GM12878 (cell line): ENCODE data around the gene C2orf74. TPM values are rescaled to one million over a fixed set of nuclear protein-coding genes. Genes with fewer than 3 reads are reported as not detected.

Source experiments
- ATAC-seq: fragments of 200-7000 bp; cut with Tn5 transposase; 3 replicates; pipeline ENCODE4 v1.9.1; 2020; ENCODE audit warnings: mild to moderate bottlenecking, moderate library complexity
- BruUV-seq: library from RNA; stranded (reverse); fragments of 400-500 nt; replicated peaks from 2 replicates; lab custom pipeline; 2021; lab: Mats Ljungman, UMichigan
- CTCF ChIA-PET: fragments of 300-600 bp; sonication (Branson Sonifier 250); formaldehyde crosslinking; extraction: SDS; loops from one replicate; lab custom pipeline; 2021; ENCODE audit warnings: inconsistent platforms; lab: Yijun Ruan, JAX
- POLR2A ChIA-PET: fragments of 350-600 bp; formaldehyde crosslinking; extraction: SDS; loops from one replicate; lab custom pipeline; 2021; ENCODE audit warnings: inconsistent platforms; lab: Charles Lee
- RAD21 ChIA-PET: fragments of 300-600 bp; sonication (Branson Sonifier 250); formaldehyde crosslinking; loops from one replicate; lab custom pipeline; 2023; ENCODE audit warnings: antibody characterized with exemption; ENCODE audit not compliant: unreplicated experiment; lab: Charles Lee
- SMC1A ChIA-PET: fragments of 300-600 bp; sonication (Branson Sonifier 250); formaldehyde crosslinking; loops from one replicate; lab custom pipeline; 2023; ENCODE audit not compliant: unreplicated experiment, uncharacterized antibody; lab: Charles Lee
- DNase-seq: peaks from one replicate; pipeline ENCODE4 v3.0.0-alpha.2; 2011; ENCODE audit warnings: low read depth, low spot score
- FAIRE-seq: peaks from 3 replicates; lab custom pipeline; 2011; peaks lifted over from hg19 to GRCh38; lab: Jason Lieb, UNC
- H2AFZ ChIP-seq: 2 replicates; pipeline ENCODE4 v1.6.0; 2011; ENCODE audit warnings: low read depth, low read length, control low read depth; ENCODE audit not compliant: control insufficient read depth
- H3K27ac ChIP-seq: 2 replicates; pipeline ENCODE4 v1.5.1; 2011; ENCODE audit warnings: control low read depth; ENCODE audit not compliant: control insufficient read depth, insufficient read depth
- H3K27me3 ChIP-seq, 2 experiments: replicated peaks in 1 of 2; 2 replicates each; pipeline versions ENCODE4 v1.6.0 to v1.6.1; 2011; ENCODE audit warnings: low read length in 1 of 2; ENCODE audit not compliant: control insufficient read depth in 2 of 2, insufficient read depth in 2 of 2
- H3K36me3 ChIP-seq, 2 experiments: 2 replicates each; pipeline ENCODE4 v1.5.1; 2011; ENCODE audit warnings: low read length in 1 of 2; ENCODE audit not compliant: control insufficient read depth in 2 of 2, insufficient read depth in 2 of 2
- H3K4me1 ChIP-seq: 2 replicates; pipeline ENCODE4 v1.6.1; 2011; ENCODE audit warnings: mild to moderate bottlenecking, low read length, moderate library complexity, mixed read lengths; ENCODE audit not compliant: control insufficient read depth, insufficient read depth
- H3K4me2 ChIP-seq: 2 replicates; pipeline ENCODE4 v1.6.0; 2011; ENCODE audit warnings: control low read depth; ENCODE audit not compliant: control insufficient read depth, insufficient read depth
- H3K4me3 ChIP-seq: fragments of 200-600 bp; sonication (generic); 2 replicates; pipeline ENCODE4 v1.5.1; 2016
- H3K79me2 ChIP-seq: 2 replicates; pipeline ENCODE4 v1.6.0; 2011; ENCODE audit warnings: low read length; ENCODE audit not compliant: control insufficient read depth, insufficient read depth
- H3K9ac ChIP-seq: 2 replicates; pipeline ENCODE4 v1.8.0; 2011; ENCODE audit warnings: low read length, control low read depth, mixed read lengths; ENCODE audit not compliant: control insufficient read depth, insufficient read depth
- H3K9me3 ChIP-seq: replicated peaks from 3 replicates; pipeline ENCODE4 v1.5.1; 2011; ENCODE audit warnings: mild to moderate bottlenecking, low read length; ENCODE audit not compliant: control insufficient read depth, insufficient read depth
- H4K20me1 ChIP-seq: 2 replicates; pipeline ENCODE4 v1.6.0; 2011; ENCODE audit not compliant: control insufficient read depth, insufficient read depth
- BACH1 ChIP-seq: fragments of 450-650 bp; IDR thresholded peaks from 2 replicates; pipeline ENCODE4 v1.6.1; 2017; ENCODE audit warnings: mild to moderate bottlenecking, borderline replicate concordance
- BCL11A ChIP-seq: IDR thresholded peaks from 2 replicates; pipeline ENCODE4 v1.6.1; 2011; ENCODE audit warnings: low read depth, low read length
- ESRRA ChIP-seq: IDR thresholded peaks from 2 replicates; pipeline ENCODE4 v1.6.1; 2012; ENCODE audit warnings: mild to moderate bottlenecking, low read length, improper control_type of control experiment
- HDAC6 ChIP-seq: fragments of 200-600 bp; sonication (generic); IDR thresholded peaks from one replicate; pipeline ENCODE4 v1.8.0; 2017; ENCODE audit warnings: antibody characterized with exemption; ENCODE audit not compliant: unreplicated experiment
- IRF4 ChIP-seq: IDR thresholded peaks from 2 replicates; pipeline ENCODE4 v1.6.1; 2011; ENCODE audit warnings: low read depth, low read length
- MEF2B ChIP-seq: fragments of 450-650 bp; IDR thresholded peaks from 2 replicates; pipeline ENCODE4 v1.6.1; 2018; ENCODE audit warnings: mild to moderate bottlenecking, moderate library complexity; ENCODE audit not compliant: partially characterized antibody, poor library complexity, severe bottlenecking
- MTA3 ChIP-seq: IDR thresholded peaks from 2 replicates; pipeline ENCODE4 v1.6.1; 2012; ENCODE audit warnings: low read length, inconsistent platforms, borderline replicate concordance
- NFYA ChIP-seq: IDR thresholded peaks from 2 replicates; pipeline ENCODE4 v1.6.1; 2011; ENCODE audit warnings: low read depth, mild to moderate bottlenecking, low read length, improper control_type of control experiment, borderline replicate concordance
- POLR2A ChIP-seq: IDR thresholded peaks from 2 replicates; pipeline ENCODE4 v1.6.1; 2011; ENCODE audit warnings: low read depth, mild to moderate bottlenecking, low read length
- POLR2AphosphoS2 ChIP-seq: IDR thresholded peaks from 2 replicates; pipeline ENCODE4 v1.6.1; 2011; ENCODE audit warnings: low read depth, mild to moderate bottlenecking, low read length, improper control_type of control experiment, moderate library complexity
- POU2F2 ChIP-seq: IDR thresholded peaks from 3 replicates; pipeline ENCODE4 v1.6.1; 2011; ENCODE audit warnings: low read depth, mild to moderate bottlenecking, low read length, borderline replicate concordance
- RBBP5 ChIP-seq: fragments of 200-600 bp; sonication (generic); conservative IDR thresholded peaks from 2 replicates; pipeline ENCODE4 v1.6.1; 2016
- TBL1XR1 ChIP-seq: IDR thresholded peaks from 2 replicates; pipeline ENCODE4 v1.6.1; 2012; ENCODE audit warnings: low read depth, low read length, improper control_type of control experiment
- YY1 ChIP-seq: IDR thresholded peaks from 2 replicates; pipeline ENCODE4 v1.6.1; 2011; ENCODE audit warnings: low read depth, mild to moderate bottlenecking, low read length
- ZNF274 ChIP-seq: IDR thresholded peaks from one replicate; pipeline ENCODE4 v1.8.0; 2011; ENCODE audit not compliant: insufficient read length, insufficient read depth
- ZNF384 ChIP-seq: IDR thresholded peaks from 2 replicates; pipeline ENCODE4 v1.6.1; 2012; ENCODE audit warnings: low read depth, mild to moderate bottlenecking, low read length, improper control_type of control experiment, borderline replicate concordance
- WGBS: methylation state at CpG from one replicate; pipeline ENCODE4 v1.1.6; 2016; ENCODE audit warnings: low lambda C conversion rate; ENCODE audit not compliant: insufficient replicate concordance, insufficient coverage; ENCODE audit errors: missing lambda C conversion rate; 5-methylcytosine and 5-hydroxymethylcytosine counted together
- in situ Hi-C: fragments of 300-500 bp; cut with MboI; formaldehyde crosslinking; loops from 9 replicates; pipeline ENCODE4 v1.14.3; 2018; ENCODE audit warnings: mixed read lengths
- intact Hi-C: fragments of 100-400 bp; cut with micrococcal nuclease; formaldehyde crosslinking; loops from one replicate; pipeline ENCODE4 v1.14.2; 2022; ENCODE audit not compliant: unreplicated experiment
- polyA plus RNA-seq, 11 experiments: library from polyadenylated mRNA; depleted of rRNA in 4 of 11; unstranded in 6 of 11; stranded (reverse) in 5 of 11; fragments of >200 nt; fragmentation: Nextera tagmentation in 4 of 11; fragmentation: Illumina TruSeq in 1 of 11; extraction: Ambion mirVana in 4 of 11; extraction: Trizol in 1 of 11; gene quantifications; 1 replicate in 1 of 11; 2 replicates in 10 of 11; pipeline versions ENCODE4 v1.2.1 to v1.2.3, GENCODE V29; 2011 to 2016; ENCODE audit warnings: inconsistent platforms in 2 of 11, missing spikeins in 2 of 11, low read depth in 1 of 11
- total RNA-seq, 4 experiments: library from RNA; depleted of rRNA in 3 of 4; stranded (reverse); fragments of >200 nt in 3 of 4; fragmentation: Illumina TruSeq in 1 of 4; extraction: Trizol in 1 of 4; gene quantifications; 2 replicates each; pipeline versions ENCODE4 v1.2.1 to v1.2.3, GENCODE V29; 2013 to 2021
- TF ChIP-seq, protein P1 (sequence below): IDR thresholded peaks from 2 replicates; pipeline ENCODE4 v1.6.1; 2011; ENCODE audit warnings: mild to moderate bottlenecking, low read depth, low read length, moderate library complexity; ENCODE audit not compliant: insufficient replicate concordance
- TF ChIP-seq, protein P2 (sequence below): fragments of 450-650 bp; IDR thresholded peaks from 2 replicates; pipeline ENCODE4 v1.6.1; 2017; ENCODE audit warnings: low read depth, mild to moderate bottlenecking, moderate library complexity
- TF ChIP-seq, protein P3 (sequence below), 3 experiments: IDR thresholded peaks in 2 of 3; conservative IDR thresholded peaks in 1 of 3; 2 replicates each; pipeline ENCODE4 v1.5.1; 2011; ENCODE audit warnings: low read depth in 3 of 3, low read length in 3 of 3, mild to moderate bottlenecking in 3 of 3, control low read depth in 2 of 3, moderate library complexity in 2 of 3, inconsistent platforms in 1 of 3, mixed read lengths in 1 of 3; ENCODE audit not compliant: control insufficient read depth in 2 of 3, insufficient read depth in 1 of 3; ENCODE audit errors: extremely low read depth in 1 of 3
- TF ChIP-seq, protein P4 (sequence below): IDR thresholded peaks from 2 replicates; pipeline ENCODE4 v1.6.1; 2012; ENCODE audit warnings: low read depth, low read length, improper control_type of control experiment

Gene C2orf74
- total and polyA plus RNA-seq, 10 of the 15 experiments (the other 5 are each of a cell fraction or from before 2014, with no cell fraction given): 3.8 to 25.0 (median 15.2) TPM

DNA sequence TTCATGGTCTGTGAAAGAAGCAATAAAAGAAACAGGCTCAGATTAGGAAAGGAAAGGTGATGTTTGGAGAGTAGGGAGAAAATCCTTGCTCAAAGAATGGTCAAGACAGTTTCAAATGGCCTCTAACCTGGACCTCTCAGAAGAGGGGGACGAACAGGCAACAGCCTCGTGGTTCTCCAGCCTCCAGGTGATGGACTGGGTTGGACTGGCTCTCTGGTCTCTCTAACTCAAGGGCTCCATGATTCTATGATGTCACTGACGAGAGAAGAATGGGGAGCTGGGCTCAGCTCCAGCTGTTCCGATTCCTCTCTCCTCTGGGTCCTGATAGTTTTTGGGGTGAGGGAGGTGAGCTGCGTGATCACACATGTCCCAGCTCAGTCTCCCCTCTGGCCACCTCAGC, at the start of gene C2orf74 (continued):
- TF ChIP-seq, protein P1, sequence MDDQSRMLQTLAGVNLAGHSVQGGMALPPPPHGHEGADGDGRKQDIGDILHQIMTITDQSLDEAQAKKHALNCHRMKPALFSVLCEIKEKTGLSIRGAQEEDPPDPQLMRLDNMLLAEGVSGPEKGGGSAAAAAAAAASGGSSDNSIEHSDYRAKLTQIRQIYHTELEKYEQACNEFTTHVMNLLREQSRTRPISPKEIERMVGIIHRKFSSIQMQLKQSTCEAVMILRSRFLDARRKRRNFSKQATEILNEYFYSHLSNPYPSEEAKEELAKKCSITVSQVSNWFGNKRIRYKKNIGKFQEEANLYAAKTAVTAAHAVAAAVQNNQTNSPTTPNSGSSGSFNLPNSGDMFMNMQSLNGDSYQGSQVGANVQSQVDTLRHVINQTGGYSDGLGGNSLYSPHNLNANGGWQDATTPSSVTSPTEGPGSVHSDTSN: no peak
- no peak for TF ChIP-seq IRF4

DNA sequence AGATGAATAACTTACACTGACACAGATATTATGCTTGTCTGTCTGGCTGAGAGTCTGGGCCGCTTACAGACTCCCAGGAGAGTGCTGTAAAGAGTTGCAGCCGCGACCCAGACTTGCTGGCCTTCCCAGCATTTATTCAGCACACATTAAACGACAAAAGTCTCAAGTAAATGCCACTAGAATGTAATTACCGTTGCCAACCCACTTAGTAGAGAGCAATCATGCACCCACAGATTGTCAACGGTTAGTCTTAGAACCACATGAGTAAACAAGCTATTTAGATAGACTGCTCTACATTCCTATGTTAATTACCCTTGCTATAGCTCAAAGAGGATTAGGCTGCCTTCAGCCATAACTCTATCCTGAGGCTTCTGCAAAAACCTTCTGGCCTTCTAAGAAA, 47.8 kb upstream of the C2orf74 start:
- H2AFZ ChIP-seq: no peak overlapping the region
- DNase-seq (no peak), FAIRE-seq (no peak), ATAC-seq (no peak)
- no peak overlapping the region for H3K4me3 ChIP-seq
- no peak overlapping the region for H3K4me2 ChIP-seq
- no peaks in the 10 kb centered on the region; a peak in 1 of 4 replicates for H3K36me3 ChIP-seq
- ChIA-PET SMC1A (no interaction called here), CTCF (no interaction called here), POLR2A (no interaction called here), RAD21 (no interaction called here)
- no peak overlapping the region for H3K27ac ChIP-seq
- WGBS: 87% methylated on average over 6 of the region's 6 CpGs
- no peaks in the 10 kb centered on the region for H3K9me3 ChIP-seq
- intact Hi-C loops (no loop called here), in situ Hi-C loops (no loop called here)
- H3K79me2 ChIP-seq: no peaks in the 10 kb centered on the region
- BruUV-seq: no TSS peak
- H3K4me1 ChIP-seq: no peaks in the 10 kb centered on the region; the same call in 1 of the 2 replicates
- H3K27me3 ChIP-seq: no peaks in the 10 kb centered on the region
- no peaks in the 10 kb centered on the region for H4K20me1 ChIP-seq
- H3K9ac ChIP-seq: no peak overlapping the region
- TF ChIP-seq NFYA (no peak), POLR2AphosphoS2 (no peak), ZNF384 (no peak), ESRRA (no peak), RBBP5 (no peak), POU2F2 (no peak), ZNF274 (no peak), YY1 (no peak), MTA3 (no peak), BCL11A (no peak), HDAC6 (no peak), TBL1XR1 (no peak), POLR2A (no peak), MEF2B (no peak), BACH1 (no peak)
- TF ChIP-seq, protein P2, sequence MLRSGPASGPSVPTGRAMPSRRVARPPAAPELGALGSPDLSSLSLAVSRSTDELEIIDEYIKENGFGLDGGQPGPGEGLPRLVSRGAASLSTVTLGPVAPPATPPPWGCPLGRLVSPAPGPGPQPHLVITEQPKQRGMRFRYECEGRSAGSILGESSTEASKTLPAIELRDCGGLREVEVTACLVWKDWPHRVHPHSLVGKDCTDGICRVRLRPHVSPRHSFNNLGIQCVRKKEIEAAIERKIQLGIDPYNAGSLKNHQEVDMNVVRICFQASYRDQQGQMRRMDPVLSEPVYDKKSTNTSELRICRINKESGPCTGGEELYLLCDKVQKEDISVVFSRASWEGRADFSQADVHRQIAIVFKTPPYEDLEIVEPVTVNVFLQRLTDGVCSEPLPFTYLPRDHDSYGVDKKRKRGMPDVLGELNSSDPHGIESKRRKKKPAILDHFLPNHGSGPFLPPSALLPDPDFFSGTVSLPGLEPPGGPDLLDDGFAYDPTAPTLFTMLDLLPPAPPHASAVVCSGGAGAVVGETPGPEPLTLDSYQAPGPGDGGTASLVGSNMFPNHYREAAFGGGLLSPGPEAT: no peak
- TF ChIP-seq, protein P3, sequence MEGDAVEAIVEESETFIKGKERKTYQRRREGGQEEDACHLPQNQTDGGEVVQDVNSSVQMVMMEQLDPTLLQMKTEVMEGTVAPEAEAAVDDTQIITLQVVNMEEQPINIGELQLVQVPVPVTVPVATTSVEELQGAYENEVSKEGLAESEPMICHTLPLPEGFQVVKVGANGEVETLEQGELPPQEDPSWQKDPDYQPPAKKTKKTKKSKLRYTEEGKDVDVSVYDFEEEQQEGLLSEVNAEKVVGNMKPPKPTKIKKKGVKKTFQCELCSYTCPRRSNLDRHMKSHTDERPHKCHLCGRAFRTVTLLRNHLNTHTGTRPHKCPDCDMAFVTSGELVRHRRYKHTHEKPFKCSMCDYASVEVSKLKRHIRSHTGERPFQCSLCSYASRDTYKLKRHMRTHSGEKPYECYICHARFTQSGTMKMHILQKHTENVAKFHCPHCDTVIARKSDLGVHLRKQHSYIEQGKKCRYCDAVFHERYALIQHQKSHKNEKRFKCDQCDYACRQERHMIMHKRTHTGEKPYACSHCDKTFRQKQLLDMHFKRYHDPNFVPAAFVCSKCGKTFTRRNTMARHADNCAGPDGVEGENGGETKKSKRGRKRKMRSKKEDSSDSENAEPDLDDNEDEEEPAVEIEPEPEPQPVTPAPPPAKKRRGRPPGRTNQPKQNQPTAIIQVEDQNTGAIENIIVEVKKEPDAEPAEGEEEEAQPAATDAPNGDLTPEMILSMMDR (IDR thresholded peaks at IDR 0.05 in 2 of 3, conservative IDR thresholded peaks at IDR 0.05 in 1 of 3; ENCODE audit: control insufficient read depth in 2 of 3, extremely low read depth in 1 of 3, insufficient read depth in 1 of 3, low read depth in 3 of 3, low read length in 3 of 3): no peak
- TF ChIP-seq, protein P4, sequence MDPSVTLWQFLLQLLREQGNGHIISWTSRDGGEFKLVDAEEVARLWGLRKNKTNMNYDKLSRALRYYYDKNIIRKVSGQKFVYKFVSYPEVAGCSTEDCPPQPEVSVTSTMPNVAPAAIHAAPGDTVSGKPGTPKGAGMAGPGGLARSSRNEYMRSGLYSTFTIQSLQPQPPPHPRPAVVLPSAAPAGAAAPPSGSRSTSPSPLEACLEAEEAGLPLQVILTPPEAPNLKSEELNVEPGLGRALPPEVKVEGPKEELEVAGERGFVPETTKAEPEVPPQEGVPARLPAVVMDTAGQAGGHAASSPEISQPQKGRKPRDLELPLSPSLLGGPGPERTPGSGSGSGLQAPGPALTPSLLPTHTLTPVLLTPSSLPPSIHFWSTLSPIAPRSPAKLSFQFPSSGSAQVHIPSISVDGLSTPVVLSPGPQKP: no peak
